A673 (cell line): ENCODE data around the gene EIF1AD.

Experiments
- EZH2 ChIP-seq: fragments of 200-600 bp; sonication (generic); IDR thresholded peaks from 2 replicates; pipeline ENCODE4 v1.6.1; 2017; ENCODE audit warnings: borderline replicate concordance, low read depth, mild to moderate bottlenecking, mixed read lengths, antibody characterized with exemption, low read length; ENCODE audit not compliant: poor library complexity, severe bottlenecking
- TF ChIP-seq, protein P1 (sequence below): fragments of 300-800, 200-600 bp; sonication (generic); conservative IDR thresholded peaks from 2 replicates; pipeline ENCODE4 v1.5.1; 2017; ENCODE audit warnings: low read depth, mild to moderate bottlenecking, antibody characterized with exemption, low read length, moderate library complexity, mixed read lengths

DNA sequence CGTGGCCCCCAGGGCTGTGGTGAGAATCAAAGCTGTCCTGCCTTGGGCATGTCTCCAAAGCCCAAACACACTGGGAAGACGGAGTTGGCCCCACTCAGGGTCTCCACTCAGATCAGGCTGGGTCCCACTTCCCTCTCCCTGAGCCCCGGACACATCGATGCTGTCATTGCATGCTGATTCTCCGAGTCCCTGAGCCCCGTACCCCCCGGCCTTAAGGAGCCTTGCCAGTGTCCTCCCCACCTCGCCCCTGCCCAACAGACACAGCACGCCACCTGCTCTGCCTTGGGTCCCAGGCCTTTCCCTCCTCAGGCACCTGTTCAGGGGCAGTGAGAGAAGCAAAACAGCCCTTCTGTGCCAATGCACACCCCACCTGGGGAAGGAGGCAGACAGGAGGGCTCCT is 14.6 kb downstream of the EIF1AD start:
- TF ChIP-seq, protein P1, sequence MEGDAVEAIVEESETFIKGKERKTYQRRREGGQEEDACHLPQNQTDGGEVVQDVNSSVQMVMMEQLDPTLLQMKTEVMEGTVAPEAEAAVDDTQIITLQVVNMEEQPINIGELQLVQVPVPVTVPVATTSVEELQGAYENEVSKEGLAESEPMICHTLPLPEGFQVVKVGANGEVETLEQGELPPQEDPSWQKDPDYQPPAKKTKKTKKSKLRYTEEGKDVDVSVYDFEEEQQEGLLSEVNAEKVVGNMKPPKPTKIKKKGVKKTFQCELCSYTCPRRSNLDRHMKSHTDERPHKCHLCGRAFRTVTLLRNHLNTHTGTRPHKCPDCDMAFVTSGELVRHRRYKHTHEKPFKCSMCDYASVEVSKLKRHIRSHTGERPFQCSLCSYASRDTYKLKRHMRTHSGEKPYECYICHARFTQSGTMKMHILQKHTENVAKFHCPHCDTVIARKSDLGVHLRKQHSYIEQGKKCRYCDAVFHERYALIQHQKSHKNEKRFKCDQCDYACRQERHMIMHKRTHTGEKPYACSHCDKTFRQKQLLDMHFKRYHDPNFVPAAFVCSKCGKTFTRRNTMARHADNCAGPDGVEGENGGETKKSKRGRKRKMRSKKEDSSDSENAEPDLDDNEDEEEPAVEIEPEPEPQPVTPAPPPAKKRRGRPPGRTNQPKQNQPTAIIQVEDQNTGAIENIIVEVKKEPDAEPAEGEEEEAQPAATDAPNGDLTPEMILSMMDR, result no peak
- no peak for TF ChIP-seq EZH2
